GM19438 (cell line): ENCODE data around the gene RFPL4AL1.
"Not testable (repeated sequence)": the region's sequence is repeated elsewhere in the genome, so short reads cannot be mapped to it uniquely, and the experiment has no call there.

ENCODE experiments used
- ATAC-seq: cut with Tn5 transposase; IDR thresholded peaks from one replicate; pipeline ENCODE4 v1.9.1; 2021; ENCODE audit warnings: low read depth; ENCODE audit not compliant: unreplicated experiment

RFPL4AL1 gene

GRCh38 chr19:55768818-55769217 lies at the start of gene RFPL4AL1:
Gene RFPL4AL1, plus strand, starts transcription at chr19:55769118. Its CDS starts 2,687 bp downstream, at chr19:55771805.
- not testable (repeated sequence) for ATAC-seq

GRCh38 chr19:55720214-55720746 lies 48.6 kb upstream of the RFPL4AL1 start:
- no peak for ATAC-seq

- ATAC-seq, result no peak
Observed at GRCh38 chr19:55720801-55721200, 48.1 kb upstream of the RFPL4AL1 start.

- no peak for ATAC-seq
Observed at GRCh38 chr19:55723491-55723890, 45.4 kb upstream of the RFPL4AL1 start.

- not testable (repeated sequence) for ATAC-seq
Observed at GRCh38 chr19:55730378-55730777, 38.5 kb upstream of the RFPL4AL1 start.

- ATAC-seq, result no peak
Observed at GRCh38 chr19:55738302-55738701, 30.6 kb upstream of the RFPL4AL1 start, which contains the start of gene NLRP9. Gene NLRP9, minus strand, starts transcription at chr19:55738402. Its CDS starts 28 bp downstream, at chr19:55738374.

GRCh38 chr19:55750715-55751114 lies 18.2 kb upstream of the RFPL4AL1 start:
- ATAC-seq, result no peak

GRCh38 chr19:55753401-55753800 lies 15.5 kb upstream of the RFPL4AL1 start:
- no peak for ATAC-seq

GRCh38 chr19:55756808-55757207 lies 12.1 kb upstream of the RFPL4AL1 start:
- ATAC-seq, result not testable (repeated sequence)

GRCh38 chr19:55758797-55759196 lies 10.1 kb upstream of the RFPL4AL1 start, which contains the start of gene RFPL4A:
Gene RFPL4A, plus strand, starts transcription at chr19:55759097. Its CDS starts 2,704 bp downstream, at chr19:55761801.
- ATAC-seq, result not testable (repeated sequence)

GRCh38 chr19:55766466-55766865 lies 2.5 kb upstream of the RFPL4AL1 start:
- no peak for ATAC-seq

- not testable (repeated sequence) for ATAC-seq
Observed at GRCh38 chr19:55769632-55770031, 714 bp downstream of the RFPL4AL1 start.

GRCh38 chr19:55777528-55777927 lies 8.6 kb downstream of the RFPL4AL1 start:
- no peak for ATAC-seq

- no peak for ATAC-seq
Observed at GRCh38 chr19:55778331-55778730, 9.4 kb downstream of the RFPL4AL1 start.

- no peak for ATAC-seq
Observed at GRCh38 chr19:55781112-55781511, 12.2 kb downstream of the RFPL4AL1 start.

- ATAC-seq, result no peak
Observed at GRCh38 chr19:55795021-55795420, 26.1 kb downstream of the RFPL4AL1 start.

- no peak for ATAC-seq
Observed at GRCh38 chr19:55801416-55801815, 32.5 kb downstream of the RFPL4AL1 start.

- ATAC-seq, result no peak
Observed at GRCh38 chr19:55802281-55802680, 33.4 kb downstream of the RFPL4AL1 start.

- ATAC-seq, result no peak
Observed at GRCh38 chr19:55809381-55810058, 40.6 kb downstream of the RFPL4AL1 start.

GRCh38 chr19:55811340-55811739 lies 42.4 kb downstream of the RFPL4AL1 start:
- ATAC-seq, result no peak

GRCh38 chr19:55812449-55812848 lies 43.5 kb downstream of the RFPL4AL1 start:
- no peak for ATAC-seq

GRCh38 chr19:55813906-55814305 lies 45.0 kb downstream of the RFPL4AL1 start:
- ATAC-seq, result no peak
